HepG2 (cell line): ENCODE results near the gene PRKD2. TPM values are rescaled to one million over a fixed set of nuclear protein-coding genes. Genes with fewer than 3 reads are reported as not detected.

Source experiments
- CBX5 ChIP-seq: sonication (generic); formaldehyde crosslinking; IDR thresholded peaks from 2 replicates; pipeline ENCODE4 v1.4.0; 2020; ENCODE audit warnings: missing genetic modification reagents, borderline replicate concordance
- ELF3 ChIP-seq: IDR thresholded peaks from 2 replicates; pipeline ENCODE4 v1.6.1; 2016; ENCODE audit warnings: missing genetic modification reagents, missing compliant biosample characterization
- NR2C2 ChIP-seq: sonication (generic); formaldehyde crosslinking; IDR thresholded peaks from 2 replicates; pipeline ENCODE4 v1.4.0; 2020; ENCODE audit warnings: missing genetic modification reagents, mild to moderate bottlenecking, moderate library complexity, borderline replicate concordance
- PCBP1 ChIP-seq: fragments of 200-400 bp; formaldehyde crosslinking; IDR thresholded peaks from 2 replicates; pipeline ENCODE4 v1.6.1; 2017; ENCODE audit warnings: mild to moderate bottlenecking, low read depth, low read length, borderline replicate concordance
- TOPORS ChIP-seq: sonication (generic); formaldehyde crosslinking; IDR thresholded peaks from 2 replicates; pipeline ENCODE4 v1.8.0; 2023; ENCODE audit warnings: mild to moderate bottlenecking, missing genetic modification reagents
- ZBTB1 ChIP-seq: sonication (generic); formaldehyde crosslinking; IDR thresholded peaks from 2 replicates; pipeline ENCODE4 v1.4.0; 2020; ENCODE audit warnings: missing genetic modification reagents, borderline replicate concordance
- ZBTB21 ChIP-seq: sonication (generic); formaldehyde crosslinking; IDR thresholded peaks from 2 replicates; pipeline ENCODE4 v1.4.0; 2020; ENCODE audit warnings: missing genetic modification reagents
- ZNF18 ChIP-seq: sonication (generic); formaldehyde crosslinking; IDR thresholded peaks from 2 replicates; pipeline ENCODE4 v1.8.0; 2022; ENCODE audit warnings: mild to moderate bottlenecking, missing genetic modification reagents; ENCODE audit not compliant: insufficient replicate concordance
- ZNF331 ChIP-seq: sonication (generic); formaldehyde crosslinking; IDR thresholded peaks from 2 replicates; pipeline ENCODE4 v1.4.0; 2020; ENCODE audit warnings: missing genetic modification reagents
- ZNF407 ChIP-seq: sonication (generic); formaldehyde crosslinking; IDR thresholded peaks from one replicate; pipeline ENCODE4 v1.5.1; 2020; ENCODE audit warnings: mild to moderate bottlenecking, missing genetic modification reagents; ENCODE audit errors: not compliant biosample characterization
- ZNF605 ChIP-seq: sonication (generic); formaldehyde crosslinking; IDR thresholded peaks from 2 replicates; pipeline ENCODE4 v1.8.0; 2022; ENCODE audit warnings: mild to moderate bottlenecking, missing genetic modification reagents
- ZNF687 ChIP-seq: sonication (generic); formaldehyde crosslinking; IDR thresholded peaks from 2 replicates; pipeline ENCODE4 v1.5.1; 2020; ENCODE audit warnings: mild to moderate bottlenecking, missing genetic modification reagents, moderate library complexity
- polyA plus RNA-seq, 8 experiments: library from polyadenylated mRNA; depleted of rRNA in 3 of 8; stranded (reverse) in 7 of 8; unstranded in 1 of 8; fragments of >200 nt; fragmentation: Illumina TruSeq in 4 of 8; extraction: Trizol in 4 of 8; gene quantifications; 2 replicates each; pipeline versions ENCODE4 v1.2.1 to v1.2.3, GENCODE V29; 2011 to 2016; ENCODE audit warnings: low read depth in 4 of 8, missing spikeins in 1 of 8, mixed read lengths in 1 of 8; ENCODE audit not compliant: insufficient read depth in 1 of 8
- total RNA-seq, 5 experiments: library from RNA; depleted of rRNA; stranded (reverse); fragments of >200 nt; fragmentation: Illumina TruSeq; extraction: Trizol; gene quantifications; 2 replicates each; pipeline ENCODE4 v1.2.3, GENCODE V29; 2016; ENCODE audit warnings: low read depth in 1 of 5
- TF ChIP-seq, protein P1 (sequence below): conservative IDR thresholded peaks from 2 replicates; pipeline ENCODE4 v1.6.1; 2018; ENCODE audit warnings: missing genetic modification reagents

PRKD2 gene
- total and polyA plus RNA-seq, 2 of the 13 experiments (the other 11 are each of a cell fraction or from before 2014, with no cell fraction given), result 6.7 to 7.3 TPM

DNA sequence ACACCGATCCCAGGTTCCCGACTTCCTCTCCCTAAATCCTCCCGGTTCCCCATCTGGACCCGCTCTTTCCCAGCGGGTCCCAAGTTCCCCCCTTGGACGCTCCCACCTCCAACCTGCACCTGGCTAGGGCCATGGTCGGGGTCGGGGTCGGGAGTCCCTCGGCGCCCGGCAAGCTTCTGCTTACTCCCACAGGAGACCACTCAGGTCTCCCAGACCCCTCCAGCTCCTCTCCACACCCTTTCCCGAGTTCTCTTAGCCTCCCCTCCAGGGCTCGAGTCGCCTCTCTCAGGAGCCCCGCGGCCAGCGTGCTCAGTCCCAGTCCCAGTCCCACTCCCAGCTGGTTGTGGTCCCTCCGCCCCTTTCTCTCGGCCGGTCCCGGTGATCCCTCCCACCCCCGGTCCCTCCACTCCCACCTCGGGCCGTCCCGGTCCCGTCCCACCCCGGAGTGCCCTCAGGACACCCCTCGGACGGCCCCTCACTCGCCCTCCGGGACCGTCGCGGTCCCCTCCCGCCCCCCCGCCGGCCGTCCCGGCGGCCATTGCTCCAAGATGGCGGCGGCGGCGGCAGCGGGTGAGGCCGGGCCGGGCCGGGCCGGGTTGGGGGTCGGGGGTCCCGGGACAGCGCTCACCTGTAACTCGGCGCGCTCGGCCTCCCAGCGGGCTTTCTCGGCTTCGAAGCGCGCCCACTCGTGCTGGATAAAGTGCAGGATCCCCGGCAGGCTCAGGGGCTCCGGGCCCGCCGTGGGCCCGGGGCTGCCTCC lies 28.8 kb upstream of the PRKD2 start, which contains the start of gene FKRP (continued):
- TF ChIP-seq ZNF687 (CRISPR knock-in tag) (peak; percentile 53), ZNF407 (CRISPR knock-in tag) (peak; percentile 38), ZNF18 (CRISPR knock-in tag) (peak; percentile 58), NR2C2 (CRISPR knock-in tag) (0 out of 2 replicates have a peak, but pooled peaks have one; percentile 32), PCBP1 (no peak), ZBTB1 (CRISPR knock-in tag) (no peak), TOPORS (CRISPR knock-in tag) (no peak), CBX5 (CRISPR knock-in tag) (no peak), ZNF605 (peak; percentile 70; the same call in 1 of the 2 replicates), ZNF331 (CRISPR knock-in tag) (no peak), ELF3 (CRISPR knock-in tag) (no peak), ZBTB21 (CRISPR knock-in tag) (no peak)
- TF ChIP-seq, protein P1, sequence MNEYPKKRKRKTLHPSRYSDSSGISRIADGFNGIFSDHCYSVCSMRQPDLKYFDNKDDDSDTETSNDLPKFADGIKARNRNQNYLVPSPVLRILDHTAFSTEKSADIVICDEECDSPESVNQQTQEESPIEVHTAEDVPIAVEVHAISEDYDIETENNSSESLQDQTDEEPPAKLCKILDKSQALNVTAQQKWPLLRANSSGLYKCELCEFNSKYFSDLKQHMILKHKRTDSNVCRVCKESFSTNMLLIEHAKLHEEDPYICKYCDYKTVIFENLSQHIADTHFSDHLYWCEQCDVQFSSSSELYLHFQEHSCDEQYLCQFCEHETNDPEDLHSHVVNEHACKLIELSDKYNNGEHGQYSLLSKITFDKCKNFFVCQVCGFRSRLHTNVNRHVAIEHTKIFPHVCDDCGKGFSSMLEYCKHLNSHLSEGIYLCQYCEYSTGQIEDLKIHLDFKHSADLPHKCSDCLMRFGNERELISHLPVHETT (CRISPR knock-in tag), result no peak; the same call in 1 of the 2 replicates
